GM18508 (cell line): Measurements from ENCODE around the gene ZSWIM7.

Source experiments
- ATAC-seq: cut with Tn5 transposase; IDR thresholded peaks from one replicate; pipeline ENCODE4 v1.9.1; 2021; ENCODE audit warnings: moderate number of reproducible peaks; ENCODE audit not compliant: insufficient read depth, unreplicated experiment

Gene ZSWIM7

GRCh38 chr17:15963670-15964110 lies 35.8 kb downstream of the ZSWIM7 start:
- ATAC-seq, result no peak

- no peak for ATAC-seq
Measured at GRCh38 chr17:15958484-15958854, 41.0 kb downstream of the ZSWIM7 start.

DNA sequence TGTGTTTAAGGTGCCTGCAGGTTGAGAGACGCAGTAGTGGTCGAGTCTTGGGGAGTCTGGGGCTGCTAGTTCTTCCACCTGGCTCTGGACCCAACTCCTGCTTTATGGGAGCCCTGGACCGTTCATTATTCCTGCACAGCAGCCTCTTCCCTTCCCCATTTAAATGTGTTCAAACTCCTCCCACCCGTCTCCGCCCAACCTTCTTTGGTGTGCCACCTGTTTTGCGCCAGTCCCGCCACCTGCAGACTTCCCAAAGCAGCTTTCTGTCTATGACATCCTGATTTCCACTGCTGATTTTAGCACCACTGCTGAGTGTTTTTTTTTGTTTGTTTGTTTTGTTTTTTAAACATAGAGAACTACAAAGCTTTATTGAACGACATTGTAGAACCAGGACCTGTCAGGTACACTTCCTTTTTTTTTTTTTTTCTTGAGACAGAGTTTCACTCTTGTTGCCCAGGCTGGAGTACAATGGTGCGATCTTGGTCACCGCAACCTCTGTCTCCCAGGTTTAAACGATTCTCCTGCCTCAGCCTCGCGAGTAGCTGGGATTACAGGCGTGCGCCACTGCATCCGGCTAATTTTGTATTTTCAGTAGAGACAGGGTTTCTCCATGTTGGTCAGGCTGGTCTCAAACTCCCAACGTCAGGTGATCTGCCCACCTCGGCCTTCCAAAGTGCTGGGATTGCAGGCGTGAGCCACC lies 41.7 kb downstream of the ZSWIM7 start:
- ATAC-seq, result no peak

DNA sequence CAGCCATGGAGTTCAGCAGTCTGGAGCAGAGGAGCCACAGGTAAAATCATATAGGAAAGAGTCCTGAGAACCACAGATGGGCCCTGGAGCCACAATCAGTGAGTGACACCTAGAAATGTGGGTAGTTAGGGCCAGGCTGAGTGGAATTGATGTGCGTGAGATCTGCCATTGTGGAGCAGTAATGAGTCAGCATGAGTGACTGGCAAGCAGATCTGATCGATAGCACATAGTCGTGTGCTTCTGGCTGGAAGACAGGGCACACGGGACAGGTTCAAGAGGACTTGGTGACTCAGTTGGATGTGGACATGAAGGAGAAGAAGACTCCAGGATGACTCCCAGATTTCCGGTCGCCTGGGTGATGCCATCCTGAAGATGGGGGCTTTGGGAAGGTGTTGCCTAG lies 42.3 kb downstream of the ZSWIM7 start:
- no peak for ATAC-seq

DNA sequence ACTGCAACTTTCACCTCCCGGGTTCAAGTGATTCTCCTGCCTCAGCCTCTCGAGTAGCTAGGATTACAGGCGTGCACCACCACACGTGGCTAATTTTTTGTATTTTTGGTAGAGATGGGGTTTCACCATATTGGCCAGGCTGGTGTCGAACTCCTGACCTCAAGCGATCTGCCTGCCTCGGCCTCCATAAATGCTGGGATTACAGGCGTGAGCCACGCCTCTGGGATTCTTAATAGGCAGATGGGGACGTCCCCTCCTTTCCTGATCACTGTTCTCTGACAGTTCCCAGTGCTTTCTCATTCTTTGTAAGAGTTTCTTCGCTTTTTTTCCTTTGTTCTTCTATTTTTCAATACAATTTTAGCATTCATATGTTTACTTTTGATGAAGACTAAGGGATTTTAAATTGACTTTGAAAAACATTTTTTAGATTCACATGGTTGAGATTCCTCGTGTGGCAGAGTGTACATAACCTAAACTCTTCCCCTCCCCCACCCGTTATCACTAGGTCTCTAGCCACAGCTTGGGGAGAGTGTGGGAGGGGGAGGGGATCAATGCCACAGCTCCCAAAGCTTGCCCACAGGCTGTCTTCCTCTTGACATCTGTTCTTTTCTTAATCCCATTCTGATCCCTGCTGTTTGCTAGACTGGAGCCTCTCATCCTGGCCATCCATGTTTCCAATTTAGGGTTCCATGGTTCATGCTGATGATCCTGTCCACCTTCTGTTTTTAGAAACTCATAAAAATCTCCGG lies 43.5 kb downstream of the ZSWIM7 start:
- no peak for ATAC-seq

DNA sequence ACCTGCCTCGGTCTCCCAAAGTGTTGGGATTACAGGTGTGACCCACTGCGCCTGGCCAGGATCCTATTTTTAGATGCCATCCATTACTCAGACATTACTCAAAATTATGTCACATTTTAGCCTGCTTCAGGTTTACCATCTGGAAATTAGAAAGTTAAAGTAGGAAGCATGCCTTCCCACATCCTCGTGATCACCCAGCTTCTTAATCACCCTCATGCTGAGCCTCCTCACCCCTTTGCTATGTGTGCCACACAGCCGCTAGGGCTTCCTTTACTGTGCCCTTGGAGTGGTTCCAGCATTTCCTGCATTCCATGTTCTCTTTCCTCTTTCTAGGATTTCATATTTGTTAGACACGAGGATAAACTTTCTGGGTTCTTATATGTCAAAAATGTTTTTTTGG lies 45.3 kb downstream of the ZSWIM7 start:
- ATAC-seq, result no peak

GRCh38 chr17:15952916-15953790 lies 46.4 kb downstream of the ZSWIM7 start:
- no peak for ATAC-seq

DNA sequence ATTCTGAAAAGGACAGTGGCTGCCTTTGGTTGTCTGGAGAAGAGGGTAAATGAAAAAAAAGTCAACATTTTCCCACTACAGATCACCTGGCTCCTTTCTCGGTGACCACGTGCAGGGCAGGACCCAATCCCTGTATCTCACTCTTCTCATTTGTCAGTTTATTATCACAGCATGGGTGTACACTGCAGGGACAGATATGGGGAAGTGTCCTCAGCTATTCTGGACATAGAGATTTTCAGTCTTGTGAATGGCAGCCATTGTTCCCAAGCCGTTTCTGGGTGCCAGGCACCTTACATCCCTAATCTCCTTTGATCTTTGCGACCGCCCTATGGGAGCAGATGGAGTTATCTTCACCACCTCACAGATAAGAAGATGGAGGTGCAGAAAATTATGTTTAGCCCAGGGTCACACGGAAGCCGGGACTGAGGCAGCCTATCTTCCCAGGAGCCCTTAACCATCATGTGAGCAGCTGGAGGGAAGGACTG lies 47.4 kb downstream of the ZSWIM7 start:
- no peak for ATAC-seq

DNA sequence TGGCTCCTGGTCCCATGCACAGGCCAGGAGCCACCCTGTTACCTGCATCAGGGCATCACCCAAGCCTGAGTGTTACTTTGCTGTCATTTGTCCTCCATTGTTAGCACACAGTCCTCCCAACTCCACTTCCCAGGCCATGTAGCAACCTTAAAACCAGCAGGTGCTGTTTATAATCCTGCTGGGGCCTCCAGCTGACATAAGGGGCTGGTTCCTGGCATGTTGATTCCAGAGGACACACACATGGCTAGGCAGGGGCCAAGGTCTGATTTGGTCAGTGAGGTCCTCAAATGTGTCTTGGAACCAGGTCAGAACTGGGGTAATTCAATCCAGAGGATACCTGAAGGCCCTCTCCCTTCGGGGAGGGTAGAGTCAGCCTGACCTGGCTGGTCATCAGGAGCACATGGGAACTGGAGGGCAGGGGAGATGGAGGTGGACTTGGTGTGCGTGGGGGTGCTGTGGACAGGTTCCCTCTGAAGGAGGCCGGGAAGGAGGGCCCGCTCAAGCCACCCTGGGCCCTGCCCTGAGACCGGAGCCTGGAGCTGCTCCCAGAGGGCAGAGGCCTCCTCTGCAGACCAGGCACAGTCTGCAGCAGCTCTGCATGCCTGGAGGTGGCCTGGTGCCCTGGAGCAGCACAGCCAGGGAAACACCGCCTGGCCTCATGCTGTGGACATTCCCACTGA lies 48.0 kb downstream of the ZSWIM7 start:
- no peak for ATAC-seq

DNA sequence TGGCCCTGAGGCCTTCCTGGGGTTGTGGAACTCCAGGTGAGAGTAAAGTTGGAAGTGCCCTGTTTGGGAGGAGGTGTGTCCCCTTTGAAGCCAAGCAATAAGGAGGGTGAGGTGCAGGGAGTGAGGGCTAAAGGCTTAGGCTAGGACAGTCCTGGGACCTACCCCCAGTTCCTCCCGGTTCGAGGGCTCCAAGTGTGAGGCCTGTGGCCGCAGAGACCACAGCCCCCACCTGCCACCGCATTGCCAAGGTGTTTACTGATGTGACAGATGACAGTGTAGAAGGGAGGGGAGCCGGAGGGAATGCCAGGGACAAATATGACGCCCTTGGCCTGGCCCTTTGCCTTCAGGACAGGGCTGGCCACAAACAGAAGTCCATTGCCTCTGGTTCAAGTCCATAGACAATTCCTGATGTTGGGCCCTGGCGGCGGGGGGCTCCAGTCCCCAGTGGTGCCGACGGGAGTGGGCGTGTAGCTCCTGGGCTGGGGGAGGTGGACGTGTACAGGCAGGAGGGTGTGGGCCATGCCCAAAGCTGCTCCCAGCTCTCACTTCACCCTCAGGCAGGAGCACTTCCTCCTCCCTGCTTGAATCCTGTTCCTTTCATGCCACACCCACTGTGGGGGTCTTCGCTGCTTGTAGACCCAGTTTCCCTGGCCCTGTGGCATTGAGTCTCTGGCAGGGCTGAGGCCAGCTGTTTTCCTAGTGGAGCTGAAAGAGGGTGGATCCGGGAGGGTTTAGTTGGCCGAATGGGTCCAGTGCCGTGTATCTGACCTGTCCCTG lies 51.3 kb downstream of the ZSWIM7 start:
- no peak for ATAC-seq

DNA sequence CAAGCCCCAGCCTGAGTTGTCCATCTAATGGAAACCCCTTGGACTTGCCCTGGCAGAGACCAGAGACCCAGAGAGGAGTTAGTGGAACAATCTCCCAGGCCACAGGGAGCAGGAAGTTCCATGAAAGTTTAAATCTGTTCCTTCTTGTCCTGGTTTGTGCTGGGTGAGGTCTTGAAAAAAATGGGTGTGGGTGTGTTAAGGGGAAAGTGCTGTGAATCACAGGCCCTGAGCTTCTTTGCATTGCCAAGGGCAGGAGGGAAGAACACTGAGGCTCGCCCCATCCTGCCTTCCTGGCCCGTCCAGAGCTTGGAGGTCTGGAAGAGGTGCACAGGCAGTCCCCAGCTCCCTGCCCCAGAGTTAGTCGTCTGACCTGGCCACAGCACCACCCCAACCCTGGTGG lies 52.2 kb downstream of the ZSWIM7 start:
- ATAC-seq, result no peak

DNA sequence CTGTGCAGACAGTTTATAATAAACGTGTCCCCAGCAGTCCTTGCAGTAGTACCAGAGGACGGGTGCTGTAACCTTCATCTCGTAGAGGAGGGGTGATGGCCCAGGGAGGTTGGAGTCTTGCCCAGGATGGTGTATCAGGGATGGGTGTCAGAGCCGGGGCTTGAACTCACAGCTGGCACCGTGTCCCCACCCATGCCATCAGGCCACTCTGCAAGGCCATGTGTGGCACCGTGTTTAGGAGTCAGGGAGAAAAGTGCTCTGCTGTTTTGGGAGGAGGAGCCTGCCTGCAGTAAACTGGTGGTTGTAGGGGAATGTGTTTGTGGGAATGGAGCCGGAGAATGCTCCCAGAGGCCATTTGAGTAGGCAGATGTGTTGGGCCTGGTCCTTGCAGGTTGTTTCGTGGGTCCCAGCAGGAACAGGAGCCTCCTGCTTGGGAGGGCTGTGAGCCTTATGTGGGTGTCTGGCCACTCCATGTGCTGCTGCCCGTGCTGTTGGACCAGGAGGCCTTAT lies 52.8 kb downstream of the ZSWIM7 start:
- ATAC-seq, result no peak

- ATAC-seq, result no peak
Measured at GRCh38 chr17:15945527-15946191, 53.8 kb downstream of the ZSWIM7 start.

GRCh38 chr17:15944759-15945526 lies 54.6 kb downstream of the ZSWIM7 start, which contains the start of gene ADORA2B:
TSS of gene ADORA2B (plus strand) at chr17:15945130. CDS start at chr17:15945249, 119 bp downstream.
- no peak for ATAC-seq

GRCh38 chr17:15943971-15944758 lies 55.3 kb downstream of the ZSWIM7 start:
- no peak for ATAC-seq

DNA sequence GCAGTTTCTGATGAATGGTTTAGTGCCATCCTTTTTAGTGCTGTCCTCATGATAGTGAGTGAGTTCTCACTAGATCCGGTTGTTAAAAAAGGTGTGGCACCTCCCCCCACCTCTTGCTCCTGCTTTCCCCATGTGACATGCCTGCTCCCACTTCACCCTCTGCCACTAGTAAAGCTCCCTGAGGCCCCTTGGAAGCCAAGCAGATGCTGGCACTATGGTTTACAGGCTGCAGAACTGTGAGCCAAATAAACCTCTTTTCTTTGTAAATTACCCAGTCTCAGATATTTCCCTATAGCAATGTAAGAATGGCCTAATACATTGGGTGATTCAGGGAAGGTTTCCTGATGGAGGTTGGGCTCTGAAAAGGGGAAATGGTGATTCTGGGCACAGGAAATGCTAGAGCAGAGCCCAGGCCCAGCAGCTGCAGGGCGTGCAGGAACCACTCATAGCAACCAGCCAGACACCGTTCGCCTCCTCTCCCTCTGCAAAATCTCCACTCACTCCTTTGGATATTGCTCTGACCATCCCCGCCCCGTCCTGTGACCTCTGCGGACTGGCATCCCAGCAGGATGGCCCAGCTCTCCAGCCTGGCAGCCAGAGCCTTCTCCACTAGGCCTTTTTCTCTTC lies 57.2 kb downstream of the ZSWIM7 start:
- ATAC-seq, result no peak

DNA sequence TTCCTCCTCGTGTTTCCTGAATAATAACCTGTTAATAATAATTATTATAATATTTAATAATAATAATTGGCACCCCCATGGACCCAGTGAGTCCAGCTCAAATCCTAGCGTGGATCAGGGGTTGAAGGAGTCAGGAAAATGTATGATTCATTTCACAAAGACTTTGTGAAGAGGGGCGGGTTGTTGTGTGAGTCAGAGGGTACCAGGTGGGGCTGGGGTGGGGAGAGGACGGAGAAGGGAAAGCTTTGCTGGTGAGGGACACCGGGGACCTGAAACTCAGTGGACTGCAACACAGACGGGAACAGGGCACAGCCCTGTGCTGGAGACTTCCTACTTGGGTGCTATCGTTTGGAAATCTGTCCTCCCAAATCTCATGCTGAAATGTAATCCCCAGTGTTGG lies 57.7 kb downstream of the ZSWIM7 start:
- no peak for ATAC-seq
